GM12873 (cell line): ENCODE data around the gene KLF16.

Experiments used
- TF ChIP-seq, protein P1 (sequence below): IDR thresholded peaks from 2 replicates; pipeline ENCODE4 v1.5.1; 2012; ENCODE audit warnings: low read depth, mild to moderate bottlenecking, moderate library complexity, low read length, control low read depth; ENCODE audit not compliant: insufficient read depth; ENCODE audit errors: missing control alignments

The KLF16 gene

DNA sequence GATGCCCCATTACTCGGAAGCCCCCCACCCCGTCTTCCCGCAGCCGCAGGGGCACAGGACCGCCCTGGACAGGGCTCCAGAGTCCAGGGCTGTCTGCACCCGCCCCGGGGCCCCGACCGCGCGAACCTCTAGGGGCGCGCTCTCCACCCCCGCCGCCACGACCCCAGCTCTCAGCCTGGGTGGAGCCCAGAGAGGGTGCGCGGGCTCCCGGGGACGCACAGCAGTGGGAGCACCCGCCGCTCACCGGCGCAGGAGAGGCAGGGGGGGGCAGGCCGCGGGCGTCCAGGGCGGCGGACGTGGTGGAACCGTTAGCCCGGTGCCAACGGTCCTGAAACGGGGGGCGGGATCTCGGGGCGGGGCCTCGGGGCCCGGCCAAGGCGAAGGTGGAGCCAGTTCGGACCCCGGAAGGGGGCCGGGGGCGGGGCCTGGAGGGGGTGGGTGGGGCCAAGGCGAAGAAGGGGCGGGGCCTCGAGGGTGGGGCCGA lies 51.4 kb downstream of the KLF16 start, which contains the start of gene ATP8B3:
TSS of gene ATP8B3 (minus strand) at position 335 of the 484 bp plus-strand sequence. CDS start 540 bp downstream, outside the sequence.
- TF ChIP-seq, protein P1, sequence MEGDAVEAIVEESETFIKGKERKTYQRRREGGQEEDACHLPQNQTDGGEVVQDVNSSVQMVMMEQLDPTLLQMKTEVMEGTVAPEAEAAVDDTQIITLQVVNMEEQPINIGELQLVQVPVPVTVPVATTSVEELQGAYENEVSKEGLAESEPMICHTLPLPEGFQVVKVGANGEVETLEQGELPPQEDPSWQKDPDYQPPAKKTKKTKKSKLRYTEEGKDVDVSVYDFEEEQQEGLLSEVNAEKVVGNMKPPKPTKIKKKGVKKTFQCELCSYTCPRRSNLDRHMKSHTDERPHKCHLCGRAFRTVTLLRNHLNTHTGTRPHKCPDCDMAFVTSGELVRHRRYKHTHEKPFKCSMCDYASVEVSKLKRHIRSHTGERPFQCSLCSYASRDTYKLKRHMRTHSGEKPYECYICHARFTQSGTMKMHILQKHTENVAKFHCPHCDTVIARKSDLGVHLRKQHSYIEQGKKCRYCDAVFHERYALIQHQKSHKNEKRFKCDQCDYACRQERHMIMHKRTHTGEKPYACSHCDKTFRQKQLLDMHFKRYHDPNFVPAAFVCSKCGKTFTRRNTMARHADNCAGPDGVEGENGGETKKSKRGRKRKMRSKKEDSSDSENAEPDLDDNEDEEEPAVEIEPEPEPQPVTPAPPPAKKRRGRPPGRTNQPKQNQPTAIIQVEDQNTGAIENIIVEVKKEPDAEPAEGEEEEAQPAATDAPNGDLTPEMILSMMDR, result peak; percentile 42

- TF ChIP-seq, protein P1, result no peak
Observed at GRCh38 chr19:1811472-1811894, 51.9 kb downstream of the KLF16 start.

DNA sequence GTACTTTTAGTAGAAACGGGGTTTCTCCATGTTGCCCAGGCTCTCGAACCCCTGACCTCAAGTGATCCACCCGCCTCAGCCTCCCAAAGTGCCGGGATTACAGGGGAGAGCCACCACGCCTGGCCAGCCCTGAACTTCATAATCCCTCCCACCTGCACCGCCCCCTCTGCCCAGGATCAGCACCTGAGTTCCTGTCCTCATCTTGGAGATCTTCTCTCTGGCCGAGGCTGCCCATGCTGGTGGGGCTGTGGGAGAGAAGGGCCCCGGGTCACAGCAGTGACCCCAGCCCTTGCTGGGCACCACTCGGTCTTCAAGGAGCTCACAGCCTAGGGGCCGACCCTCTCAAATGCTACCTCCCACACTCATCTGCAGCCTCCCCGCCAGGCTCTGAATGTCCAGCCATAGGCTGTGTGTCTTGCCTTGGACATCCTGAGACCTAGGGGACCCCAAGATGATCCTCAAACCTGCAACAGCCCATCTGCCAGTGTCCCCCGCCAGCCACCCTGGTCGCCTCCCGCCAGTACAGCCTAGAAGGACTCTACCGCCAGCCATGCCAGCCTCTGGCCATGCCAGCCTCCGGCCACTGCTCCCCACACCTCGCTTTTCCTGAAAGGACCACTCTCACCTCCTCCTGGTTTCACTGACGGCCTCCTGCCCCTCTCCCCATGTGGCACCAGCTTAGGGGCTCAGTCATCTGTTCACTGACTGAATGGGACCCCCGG lies 52.8 kb downstream of the KLF16 start:
- TF ChIP-seq, protein P1, result no peak

DNA sequence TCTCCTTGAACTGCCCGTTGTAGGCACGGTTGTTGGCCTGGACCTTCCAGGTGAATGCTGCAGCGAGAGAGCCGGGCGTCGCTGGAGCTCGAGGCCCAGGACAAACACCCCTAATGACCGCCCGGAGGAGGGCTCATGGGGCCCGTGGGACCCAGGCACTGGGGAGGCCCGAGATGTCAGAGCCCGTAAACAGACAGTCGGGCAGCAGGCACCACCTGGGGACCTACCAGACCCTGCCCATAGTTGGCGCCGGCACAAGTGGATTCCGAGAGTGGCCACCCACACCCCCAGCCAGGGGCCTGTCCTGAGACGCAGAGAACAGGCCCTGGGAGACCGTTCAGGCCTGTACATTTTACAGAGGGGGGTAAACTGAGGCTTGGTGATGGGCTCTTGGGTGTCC lies 53.7 kb downstream of the KLF16 start:
- TF ChIP-seq, protein P1, result no peak

DNA sequence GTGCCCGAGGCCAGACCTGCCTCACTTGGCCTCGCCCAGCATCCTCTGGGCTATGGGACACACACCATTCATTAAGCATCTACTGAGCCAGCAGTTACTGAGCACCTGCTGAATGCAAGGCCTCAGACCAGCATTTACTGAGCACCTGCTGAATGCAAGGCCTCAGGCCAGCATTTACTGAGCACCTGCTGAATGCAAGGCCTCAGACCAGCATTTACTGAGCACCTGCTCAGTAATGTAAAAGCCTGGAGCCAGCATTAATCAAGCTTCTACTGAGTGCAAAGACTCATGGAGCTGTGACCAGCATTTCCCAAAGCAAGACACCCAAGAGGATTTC lies 55.0 kb downstream of the KLF16 start:
- TF ChIP-seq, protein P1, result no peak

DNA sequence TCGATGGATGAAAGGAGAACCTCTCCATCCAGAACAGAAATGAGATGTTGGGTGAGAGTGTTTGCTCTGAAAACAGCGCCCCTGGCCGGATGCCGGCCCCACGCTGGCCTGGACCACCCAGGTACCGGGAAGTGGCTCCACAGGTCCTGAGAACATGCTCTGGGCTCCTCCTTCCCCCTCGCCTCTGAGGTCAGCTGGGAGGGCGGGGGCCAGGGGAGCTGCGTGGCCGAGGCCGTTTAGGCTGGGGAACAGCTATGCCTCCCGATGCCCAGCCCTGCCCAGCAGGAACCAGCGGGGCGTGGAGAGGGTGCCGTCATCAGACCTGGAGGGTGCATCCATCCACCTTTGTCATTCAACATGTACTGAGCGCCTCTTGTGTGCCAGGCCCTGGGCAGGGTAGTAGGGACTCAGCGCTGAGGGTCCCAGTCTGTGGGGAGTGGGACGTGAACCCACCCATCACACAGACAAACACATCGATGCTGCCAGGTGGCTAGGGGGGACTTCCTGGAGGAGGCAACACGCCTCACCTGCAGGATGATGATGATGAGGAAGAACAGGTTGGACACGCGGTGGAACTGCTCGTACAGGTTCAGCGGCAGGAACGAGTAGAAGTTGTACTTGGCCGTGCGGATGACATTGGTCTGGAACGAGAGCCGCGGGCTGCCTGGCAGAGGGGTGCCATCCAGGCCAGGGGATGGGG lies 55.5 kb downstream of the KLF16 start:
- TF ChIP-seq, protein P1, result no peak

- TF ChIP-seq, protein P1, result no peak
Observed at GRCh38 chr19:1807030-1807694, 56.2 kb downstream of the KLF16 start.
